Smooth muscle cell (in vitro differentiated cells): ENCODE data around the gene TRIM69. TPM values are rescaled to one million over a fixed set of nuclear protein-coding genes. Genes with fewer than 3 reads are reported as not detected.

Experiments
- DNase-seq: peaks from one replicate; lab custom pipeline; 2025; ENCODE audit not compliant: unreplicated experiment; lab: John Stamatoyannopoulos, UW
- H2AFZ ChIP-seq: fragments of 200-600 bp; sonication (generic); 2 replicates; pipeline ENCODE4 v1.6.0; 2016; ENCODE audit warnings: antibody characterized with exemption, low read depth, mild to moderate bottlenecking
- H3F3A ChIP-seq: fragments of 200-600 bp; sonication (generic); 2 replicates; pipeline ENCODE4 v1.6.0; 2017; ENCODE audit warnings: antibody characterized with exemption, low read depth
- H3K27ac ChIP-seq: fragments of 200-600 bp; sonication (generic); 2 replicates; pipeline ENCODE4 v1.5.1; 2016; ENCODE audit warnings: low read depth, mild to moderate bottlenecking
- H3K27me3 ChIP-seq: fragments of 200-600 bp; sonication (generic); 2 replicates; pipeline ENCODE4 v1.6.1; 2016; ENCODE audit warnings: low read depth, mild to moderate bottlenecking
- H3K36me3 ChIP-seq: fragments of 200-600 bp; sonication (generic); 2 replicates; pipeline ENCODE4 v1.5.1; 2016; ENCODE audit warnings: low read depth
- H3K4me1 ChIP-seq: fragments of 200-600 bp; sonication (generic); 2 replicates; pipeline ENCODE4 v1.5.1; 2016; ENCODE audit warnings: low read depth
- H3K4me2 ChIP-seq: fragments of 200-600 bp; sonication (generic); 2 replicates; pipeline ENCODE4 v1.6.0; 2016; ENCODE audit warnings: mild to moderate bottlenecking
- H3K4me3 ChIP-seq: fragments of 200-600 bp; sonication (generic); 2 replicates; pipeline ENCODE4 v1.5.1; 2016; ENCODE audit warnings: mild to moderate bottlenecking
- H3K79me2 ChIP-seq: fragments of 200-600 bp; sonication (generic); 2 replicates; pipeline ENCODE4 v1.6.0; 2016; ENCODE audit warnings: low read depth, mild to moderate bottlenecking
- H3K9ac ChIP-seq: fragments of 200-600 bp; sonication (generic); 2 replicates; pipeline ENCODE4 v1.6.0; 2016; ENCODE audit warnings: low read depth
- H3K9me3 ChIP-seq: fragments of 200-600 bp; sonication (generic); replicated peaks from 2 replicates; pipeline ENCODE4 v1.5.1; 2016; ENCODE audit warnings: low read depth
- H4K20me1 ChIP-seq: fragments of 200-600 bp; sonication (generic); 2 replicates; pipeline ENCODE4 v1.6.0; 2016; ENCODE audit warnings: low read depth
- CTCF ChIP-seq: fragments of 200-600 bp; sonication (generic); IDR thresholded peaks from 2 replicates; pipeline ENCODE4 v1.5.1; 2017; ENCODE audit warnings: borderline replicate concordance, mild to moderate bottlenecking, antibody characterized with exemption; ENCODE audit not compliant: insufficient read depth, poor library complexity, severe bottlenecking
- WGBS: methylation state at CpG from one replicate; pipeline ENCODE4 v1.1.7; 2016; ENCODE audit warnings: low lambda C conversion rate; 5-methylcytosine and 5-hydroxymethylcytosine counted together
- polyA plus RNA-seq: library from polyadenylated mRNA; unstranded; fragments of >200 nt; fragmentation: Nextera tagmentation; extraction: Ambion mirVana; gene quantifications from 2 replicates; pipeline ENCODE4 v1.2.1, GENCODE V29; 2016
- total RNA-seq: library from RNA; depleted of rRNA; stranded (reverse); fragments of >200 nt; gene quantifications from 2 replicates; pipeline ENCODE4 v1.2.3, GENCODE V29; 2014

The TRIM69 gene
- total and polyA plus RNA-seq, 2 experiments from 2014 or later: 4.2 to 4.8 TPM

GRCh38 chr15:44710236-44711095, 25.9 kb upstream of the TRIM69 start:
- no peaks in the 10 kb centered on the region for H3K27me3 ChIP-seq
- WGBS: 44% methylated on average over 11 of the region's 11 CpGs
- H3K27ac ChIP-seq: peak overlapping the region; percentile 100
- H3K36me3 ChIP-seq: no peaks in the 10 kb centered on the region
- H3K9ac ChIP-seq: peak overlapping the region; percentile 100
- peaks cover 3% of the 10 kb centered on the region for H3F3A ChIP-seq
- peaks cover 4% of the 10 kb centered on the region for H3K4me1 ChIP-seq
- TF ChIP-seq CTCF: peak; percentile 14
- peak overlapping the region; percentile 100 for H3K4me3 ChIP-seq
- no peak for DNase-seq
- peak overlapping the region; percentile 95 for H3K4me2 ChIP-seq
- H3K9me3 ChIP-seq: no peaks in the 10 kb centered on the region
- H2AFZ ChIP-seq: peak overlapping the region; percentile 100
- peaks cover 36% of the 10 kb centered on the region for H3K79me2 ChIP-seq
- peaks cover 36% of the 10 kb centered on the region for H4K20me1 ChIP-seq

GRCh38 chr15:44711096-44711742, 25.1 kb upstream of the TRIM69 start, which contains the start of the genes B2M and PATL2:
Gene B2M, plus strand, starts transcription at chr15:44711517. Its CDS starts 30 bp downstream, at chr15:44711547.
Gene PATL2, minus strand, starts transcription at chr15:44711323. Its CDS starts 34,833 bp downstream, at chr15:44676490.
- Histone ChIP-seq H3K4me1 (peaks cover 4% of the 10 kb centered on the region), H3K9me3 (no peaks in the 10 kb centered on the region), H3F3A (peaks cover 3% of the 10 kb centered on the region), H3K36me3 (no peaks in the 10 kb centered on the region), H3K9ac (peak within 1 kb of the TSS; percentile 100), H2AFZ (peak within 1 kb of the TSS; percentile 100), H3K27me3 (no peaks in the 10 kb centered on the region), H3K27ac (peak within 1 kb of the TSS; percentile 100), H3K4me2 (peak within 1 kb of the TSS; percentile 98), H4K20me1 (peaks cover 44% of the 10 kb centered on the region), H3K4me3 (peak within 1 kb of the TSS; percentile 100), H3K79me2 (peaks cover 36% of the 10 kb centered on the region)
- peak; percentile 89 for DNase-seq
- TF ChIP-seq CTCF: no peak
- WGBS: under 1% methylated on average over 37 of the region's 37 CpGs

- H3K36me3 ChIP-seq: peaks cover 6% of the 10 kb centered on the region
- H3K9ac ChIP-seq: peak overlapping the region; percentile 100
- peak overlapping the region; percentile 98 for H3K4me2 ChIP-seq
- peaks cover 3% of the 10 kb centered on the region for H3F3A ChIP-seq
- no peaks in the 10 kb centered on the region for H3K9me3 ChIP-seq
- H3K27me3 ChIP-seq: no peaks in the 10 kb centered on the region
- H3K79me2 ChIP-seq: peaks cover 36% of the 10 kb centered on the region
- no peak for TF ChIP-seq CTCF
- peaks cover 47% of the 10 kb centered on the region for H4K20me1 ChIP-seq
- no peak overlapping the region for H2AFZ ChIP-seq
- WGBS: 3% methylated on average over 42 of the region's 46 CpGs
- H3K27ac ChIP-seq: peak overlapping the region; percentile 100
- peak overlapping the region; percentile 100 for H3K4me3 ChIP-seq
- DNase-seq: no peak
- peaks cover 4% of the 10 kb centered on the region for H3K4me1 ChIP-seq
These were observed 24.5 kb upstream of the TRIM69 start for GRCh38 chr15:44711743-44712345.
